ENCODE measurements around the gene MED12. TPM values are rescaled to one million over a fixed set of nuclear protein-coding genes. Genes with fewer than 3 reads are reported as not detected.

The MED12 gene
- total and polyA plus RNA-seq, 8 donors: 37.0 to 67.4 (median 60.3) TPM

GRCh38 chrX:71154641-71155040 is 36.2 kb downstream of the MED12 start:
- no peak for ATAC-seq
- H3K36me3 ChIP-seq: no peaks in the 10 kb centered on the region
- no peak for DNase-seq

GRCh38 chrX:71158603-71159002 is 40.2 kb downstream of the MED12 start:
- intact Hi-C loops (cut with DNase I): no loop called here
- H3K27ac ChIP-seq: no peak overlapping the region
- no peak overlapping the region for H3K4me3 ChIP-seq
- H3K9me3 ChIP-seq: no peaks in the 10 kb centered on the region
- ATAC-seq (no peak), DNase-seq (no peak)
- H3K4me1 ChIP-seq: no peaks in the 10 kb centered on the region
- TF ChIP-seq CTCF (IDR thresholded peaks at IDR 0.05): no peak
- H3K27me3 ChIP-seq: no peaks in the 10 kb centered on the region
- no peaks in the 10 kb centered on the region for H3K36me3 ChIP-seq

More at GRCh38 chrX:71154641-71155040, 36.2 kb downstream of the MED12 start:
- Histone ChIP-seq H3K27ac (no peak overlapping the region), H3K9me3 (no peaks in the 10 kb centered on the region), H3K4me3 (no peak overlapping the region), H3K27me3 (no peaks in the 10 kb centered on the region), H3K4me1 (no peaks in the 10 kb centered on the region)
- no peak for TF ChIP-seq CTCF (IDR thresholded peaks at IDR 0.05)
- intact Hi-C loops (cut with DNase I): no loop called here

- Histone ChIP-seq H3K27ac (no peak overlapping the region), H3K4me1 (no peaks in the 10 kb centered on the region), H3K27me3 (no peaks in the 10 kb centered on the region), H3K9me3 (no peaks in the 10 kb centered on the region), H3K4me3 (no peak overlapping the region), H3K36me3 (no peaks in the 10 kb centered on the region)
- TF ChIP-seq CTCF (IDR thresholded peaks at IDR 0.05): no peak
- intact Hi-C loops (cut with DNase I): no loop called here
- ATAC-seq (no peak), DNase-seq (no peak)
These were observed 40.9 kb downstream of the MED12 start for GRCh38 chrX:71159335-71159734.

GRCh38 chrX:71160475-71160874 is 42.1 kb downstream of the MED12 start:
- Histone ChIP-seq H3K36me3 (no peaks in the 10 kb centered on the region), H3K27ac (no peak overlapping the region), H3K9me3 (no peaks in the 10 kb centered on the region), H3K4me1 (no peaks in the 10 kb centered on the region), H3K4me3 (no peak overlapping the region), H3K27me3 (no peaks in the 10 kb centered on the region)
- no peak for ATAC-seq
- intact Hi-C loops (cut with DNase I): no loop called here
- DNase-seq: no peak
- no peak for TF ChIP-seq CTCF (IDR thresholded peaks at IDR 0.05)

GRCh38 chrX:71162981-71163380 is 44.6 kb downstream of the MED12 start:
- H3K4me1 ChIP-seq: no peaks in the 10 kb centered on the region
- no peaks in the 10 kb centered on the region for H3K9me3 ChIP-seq
- no peak for TF ChIP-seq CTCF (IDR thresholded peaks at IDR 0.05)
- no peaks in the 10 kb centered on the region for H3K27me3 ChIP-seq
- DNase-seq (no peak), ATAC-seq (no peak)
- intact Hi-C loops (cut with DNase I): no loop called here
- no peak overlapping the region for H3K4me3 ChIP-seq
- no peaks in the 10 kb centered on the region for H3K36me3 ChIP-seq
- H3K27ac ChIP-seq: no peak overlapping the region
